ENCODE data around the gene NPIPB4.
"Not testable (repeated sequence)": the region's sequence is repeated elsewhere in the genome, so short reads cannot be mapped to it uniquely, and the experiment has no call there.

Gene NPIPB4

DNA sequence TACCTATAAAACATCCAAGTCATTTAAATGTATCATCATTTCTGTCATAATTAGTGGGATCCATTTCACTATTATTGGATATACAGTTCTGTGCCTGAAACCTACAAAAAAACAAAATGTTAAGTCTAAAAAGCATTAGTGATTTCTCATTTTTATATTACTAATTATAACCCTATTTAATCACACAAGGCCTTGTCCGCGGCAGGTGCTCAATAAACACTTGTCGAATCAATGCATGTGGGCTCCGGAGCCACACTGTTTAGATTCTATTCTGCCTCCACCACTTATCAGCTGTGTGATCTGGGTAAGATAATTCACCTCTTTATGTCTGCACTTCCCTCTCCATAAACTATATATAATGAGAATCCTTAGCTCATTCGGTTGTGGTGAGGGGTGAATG is at the start of gene NPIPB4:
NPIPB4 (minus strand) TSS at position 101 of the 400 bp plus-strand sequence. CDS start 378 bp downstream, outside the sequence.
- not testable (repeated sequence) for H3K27ac ChIP-seq, H3K4me2 ChIP-seq, H4K20me1 ChIP-seq, H3K9me3 ChIP-seq, H3K4me1 ChIP-seq, H3K4me3 ChIP-seq, H3K9ac ChIP-seq, H3K36me3 ChIP-seq, H3K27me3 ChIP-seq

DNA sequence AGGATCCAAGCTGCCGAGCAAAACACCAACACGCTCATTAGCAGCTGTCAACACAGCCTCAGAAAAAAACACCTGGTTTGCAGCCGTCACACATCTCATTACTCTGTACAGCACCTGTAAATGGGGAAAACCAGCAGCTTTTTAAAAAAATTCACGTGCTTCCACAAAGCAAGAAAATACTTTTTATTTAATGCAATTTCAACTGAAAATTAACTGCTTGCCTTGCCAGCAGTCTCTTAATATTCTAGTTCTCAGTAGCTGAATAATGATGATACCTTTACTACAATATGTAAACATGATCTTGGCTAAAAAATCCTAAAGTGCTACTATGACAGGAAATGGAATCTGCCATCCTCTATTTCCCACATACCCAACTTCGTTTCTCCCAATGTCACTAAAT is 41.4 kb upstream of the NPIPB4 start:
- H3K4me1 ChIP-seq, H3K27ac ChIP-seq, H3K27me3 ChIP-seq, H4K20me1 ChIP-seq, H3K4me2 ChIP-seq, H3K9ac ChIP-seq, H3K36me3 ChIP-seq, H3K9me3 ChIP-seq, H3K4me3 ChIP-seq: not testable (repeated sequence)

DNA sequence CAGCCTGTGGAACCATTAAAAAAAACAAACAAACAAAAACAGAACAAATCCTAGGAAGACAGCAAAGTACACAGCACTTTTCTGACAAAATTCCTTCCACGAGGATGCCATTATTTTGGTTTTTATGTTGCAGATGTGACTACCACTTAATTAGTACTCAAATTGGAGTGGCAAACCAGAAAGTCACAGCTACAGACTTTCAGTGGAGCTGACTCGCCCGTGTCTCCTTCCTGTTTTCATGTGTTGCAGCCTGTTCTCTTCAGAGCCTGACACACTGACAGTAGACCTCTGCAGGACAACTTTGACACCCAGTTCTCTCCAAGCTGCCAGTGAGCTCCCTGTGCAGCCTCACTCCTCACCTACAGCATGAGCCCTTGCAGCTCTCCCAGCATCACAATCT is 24.4 kb upstream of the NPIPB4 start:
- H3K9ac ChIP-seq, H3K36me3 ChIP-seq, H3K27ac ChIP-seq, H3K4me2 ChIP-seq, H3K4me1 ChIP-seq, H3K4me3 ChIP-seq, H3K27me3 ChIP-seq, H3K9me3 ChIP-seq, H4K20me1 ChIP-seq: not testable (repeated sequence)

DNA sequence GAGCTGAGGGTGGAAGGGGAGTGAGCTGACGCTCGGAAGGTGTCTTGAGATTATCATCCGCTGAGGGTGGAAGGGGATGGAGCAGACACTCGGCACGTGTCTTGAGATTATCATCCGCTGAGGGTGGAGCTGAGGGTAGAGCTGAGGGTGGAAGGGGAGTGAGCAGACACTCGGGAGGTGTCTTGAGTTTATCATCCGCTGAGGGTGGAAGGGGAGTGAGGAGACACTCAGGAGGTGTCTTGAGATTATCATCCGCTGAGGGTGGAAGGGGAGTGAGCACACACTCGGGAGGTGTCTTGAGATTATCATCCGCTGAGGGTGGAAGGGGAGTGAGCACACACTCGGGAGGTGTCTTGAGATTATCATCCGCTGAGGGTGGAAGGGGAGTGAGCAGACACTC is 20.4 kb downstream of the NPIPB4 start:
- not testable (repeated sequence) for H3K4me1 ChIP-seq, H4K20me1 ChIP-seq, H3K27ac ChIP-seq, H3K4me3 ChIP-seq, H3K27me3 ChIP-seq, H3K36me3 ChIP-seq, H3K9me3 ChIP-seq, H3K9ac ChIP-seq, H3K4me2 ChIP-seq

DNA sequence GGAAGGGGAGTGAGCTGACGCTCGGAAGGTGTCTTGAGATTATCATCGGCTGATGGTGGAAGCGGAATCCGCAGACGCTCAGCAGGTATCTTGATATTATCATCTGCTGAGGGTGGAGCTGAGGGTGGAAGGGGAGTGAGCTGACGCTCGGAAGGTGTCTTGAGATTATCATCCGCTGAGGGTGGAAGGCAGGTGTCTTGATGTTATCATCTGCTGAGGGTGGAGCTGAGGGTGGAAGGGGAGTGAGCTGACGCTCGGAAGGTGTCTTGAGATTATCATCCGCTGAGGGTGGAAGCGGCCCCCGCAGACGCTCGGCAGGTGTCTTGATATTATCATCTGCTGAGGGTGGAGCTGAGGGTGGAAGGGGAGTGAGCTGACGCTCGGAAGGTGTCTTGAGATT is 21.2 kb downstream of the NPIPB4 start:
- not testable (repeated sequence) for H4K20me1 ChIP-seq, H3K4me1 ChIP-seq, H3K9ac ChIP-seq, H3K4me2 ChIP-seq, H3K9me3 ChIP-seq, H3K27ac ChIP-seq, H3K27me3 ChIP-seq, H3K36me3 ChIP-seq, H3K4me3 ChIP-seq

DNA sequence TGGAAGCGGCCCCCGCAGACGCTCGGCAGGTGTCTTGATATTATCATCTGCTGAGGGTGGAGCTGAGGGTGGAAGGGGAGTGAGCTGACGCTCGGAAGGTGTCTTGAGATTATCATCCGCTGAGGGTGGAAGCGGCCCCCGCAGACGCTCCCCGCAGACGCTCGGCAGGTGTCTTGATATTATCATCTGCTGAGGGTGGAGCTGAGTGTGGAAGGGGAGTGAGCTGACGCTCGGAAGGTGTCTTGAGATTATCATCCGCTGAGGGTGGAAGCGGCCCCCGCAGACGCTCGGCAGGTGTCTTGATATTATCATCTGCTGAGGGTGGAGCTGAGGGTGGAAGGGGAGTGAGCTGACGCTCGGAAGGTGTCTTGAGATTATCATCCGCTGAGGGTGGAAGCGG is 21.8 kb downstream of the NPIPB4 start:
- not testable (repeated sequence) for H3K4me3 ChIP-seq, H4K20me1 ChIP-seq, H3K9me3 ChIP-seq, H3K4me2 ChIP-seq, H3K9ac ChIP-seq, H3K4me1 ChIP-seq, H3K27ac ChIP-seq, H3K36me3 ChIP-seq, H3K27me3 ChIP-seq

DNA sequence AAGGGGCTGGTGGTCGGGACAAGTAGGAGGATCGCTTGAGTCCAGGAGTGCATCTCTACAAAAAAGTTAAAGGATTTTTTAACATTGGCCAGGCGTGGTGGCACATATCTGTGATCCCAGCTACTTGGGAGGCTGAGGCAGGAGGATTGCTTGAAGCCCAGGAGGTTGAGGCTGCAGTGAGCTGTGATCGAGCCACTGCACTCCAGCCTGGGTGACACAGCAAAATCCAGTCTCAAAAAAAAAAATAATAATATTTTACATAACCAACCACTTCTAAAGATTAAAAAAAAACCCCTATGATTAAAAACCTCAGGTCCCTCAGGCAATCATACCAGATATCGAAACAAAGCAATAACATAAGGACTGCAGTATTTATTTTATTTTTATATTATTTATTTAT is 23.3 kb downstream of the NPIPB4 start:
- H3K36me3 ChIP-seq, H4K20me1 ChIP-seq, H3K9ac ChIP-seq, H3K9me3 ChIP-seq, H3K27ac ChIP-seq, H3K4me3 ChIP-seq, H3K4me2 ChIP-seq, H3K4me1 ChIP-seq, H3K27me3 ChIP-seq: not testable (repeated sequence)

DNA sequence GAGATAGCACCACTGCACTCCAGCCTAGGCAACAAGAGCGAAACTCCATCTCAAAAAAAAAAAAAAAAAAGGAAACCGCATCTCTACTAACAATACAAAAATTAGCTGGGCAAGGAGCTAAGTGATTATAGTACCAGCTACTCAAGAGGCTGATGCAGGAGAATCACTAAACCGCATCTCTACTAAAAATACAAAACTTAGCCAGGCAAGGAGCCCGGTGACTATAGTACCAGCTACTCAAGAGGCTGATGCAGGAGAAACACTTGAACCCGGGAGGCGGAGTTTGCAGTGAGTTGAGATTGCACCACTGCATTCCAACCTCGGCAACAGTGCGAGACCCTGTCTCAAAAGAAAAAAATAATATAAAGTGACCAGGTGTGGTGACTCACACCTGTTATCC is 27.6 kb downstream of the NPIPB4 start:
- H3K36me3 ChIP-seq, H3K9me3 ChIP-seq, H4K20me1 ChIP-seq, H3K4me3 ChIP-seq, H3K4me2 ChIP-seq, H3K4me1 ChIP-seq, H3K27ac ChIP-seq, H3K27me3 ChIP-seq, H3K9ac ChIP-seq: not testable (repeated sequence)

DNA sequence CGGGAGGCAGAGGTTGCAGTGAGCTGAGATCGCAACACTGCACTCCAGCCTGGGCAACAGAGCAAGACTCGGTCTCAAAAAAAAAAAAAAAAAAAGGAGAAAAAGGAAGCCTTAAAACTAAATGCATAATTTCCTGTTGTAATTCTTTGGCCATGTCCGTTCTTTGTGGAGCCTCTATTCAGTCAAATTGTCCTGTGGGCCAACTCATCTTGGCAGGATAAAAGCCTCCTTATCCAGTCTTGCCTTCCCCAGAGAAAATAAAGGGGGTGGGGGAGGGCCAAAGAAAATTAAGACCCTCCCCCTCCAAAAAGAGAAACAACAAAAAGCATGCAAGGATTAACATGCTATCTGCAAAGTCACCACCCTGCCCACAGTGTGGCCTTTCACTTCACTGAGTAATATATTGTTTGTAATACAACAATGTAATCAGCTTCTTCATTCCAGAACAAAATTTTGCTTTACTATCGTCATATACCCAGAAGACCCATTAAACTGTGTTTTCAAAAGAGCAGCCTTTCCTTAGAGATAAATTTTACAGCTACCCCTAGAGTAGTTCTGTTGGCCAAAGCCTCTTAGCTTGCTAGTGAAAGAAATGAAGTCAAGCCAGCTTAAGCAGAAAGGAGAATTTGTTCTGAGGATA is 31.4 kb downstream of the NPIPB4 start:
- H3K9me3 ChIP-seq, H3K36me3 ChIP-seq, H4K20me1 ChIP-seq, H3K4me1 ChIP-seq, H3K4me3 ChIP-seq, H3K27me3 ChIP-seq, H3K9ac ChIP-seq, H3K27ac ChIP-seq, H3K4me2 ChIP-seq: not testable (repeated sequence)

DNA sequence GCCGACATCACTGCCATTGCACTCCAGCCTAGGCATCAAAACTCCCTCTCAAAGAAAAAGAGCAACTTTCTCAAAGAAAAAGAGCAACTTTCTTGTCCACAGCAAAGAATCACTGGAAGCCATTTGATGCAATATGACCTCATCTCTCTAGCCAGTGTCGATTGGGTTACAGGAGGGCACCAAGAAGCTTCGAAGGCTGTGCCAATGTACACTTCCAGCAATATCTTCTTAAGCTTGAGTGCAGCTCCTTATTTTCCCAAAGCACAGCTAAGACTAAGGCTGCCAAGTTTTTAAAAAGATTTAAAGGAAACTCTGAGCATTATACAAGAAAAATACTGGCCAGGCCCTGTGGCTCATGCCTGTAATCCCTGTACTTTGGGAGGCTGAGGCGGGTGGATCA is 32.0 kb downstream of the NPIPB4 start:
- not testable (repeated sequence) for H3K9me3 ChIP-seq, H3K27ac ChIP-seq, H4K20me1 ChIP-seq

DNA sequence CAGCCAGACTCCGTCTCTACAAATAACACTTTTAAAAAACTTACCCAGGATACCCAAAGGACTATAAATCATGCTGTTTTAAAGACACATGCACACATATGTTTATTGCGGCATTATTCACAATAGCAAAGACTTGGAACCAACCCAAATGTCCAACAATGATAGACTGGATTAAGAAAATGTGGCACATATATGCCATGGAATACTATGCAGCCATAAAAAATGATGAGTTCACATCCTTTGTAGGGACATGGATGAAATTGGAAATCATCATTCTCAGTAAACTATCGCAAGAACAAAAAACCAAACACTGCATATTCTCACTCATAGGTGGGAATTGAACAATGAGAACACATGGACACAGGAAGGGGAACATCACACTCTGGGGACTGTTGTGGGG is 34.3 kb downstream of the NPIPB4 start:
- H3K4me2 ChIP-seq, H3K36me3 ChIP-seq, H4K20me1 ChIP-seq, H3K4me1 ChIP-seq, H3K27ac ChIP-seq, H3K9ac ChIP-seq, H3K27me3 ChIP-seq, H3K9me3 ChIP-seq, H3K4me3 ChIP-seq: not testable (repeated sequence)

More for the DNA sequence above, 32.0 kb downstream of the NPIPB4 start:
- H3K27me3 ChIP-seq, H3K4me3 ChIP-seq, H3K4me1 ChIP-seq, H3K4me2 ChIP-seq, H3K36me3 ChIP-seq, H3K9ac ChIP-seq: not testable (repeated sequence)

DNA sequence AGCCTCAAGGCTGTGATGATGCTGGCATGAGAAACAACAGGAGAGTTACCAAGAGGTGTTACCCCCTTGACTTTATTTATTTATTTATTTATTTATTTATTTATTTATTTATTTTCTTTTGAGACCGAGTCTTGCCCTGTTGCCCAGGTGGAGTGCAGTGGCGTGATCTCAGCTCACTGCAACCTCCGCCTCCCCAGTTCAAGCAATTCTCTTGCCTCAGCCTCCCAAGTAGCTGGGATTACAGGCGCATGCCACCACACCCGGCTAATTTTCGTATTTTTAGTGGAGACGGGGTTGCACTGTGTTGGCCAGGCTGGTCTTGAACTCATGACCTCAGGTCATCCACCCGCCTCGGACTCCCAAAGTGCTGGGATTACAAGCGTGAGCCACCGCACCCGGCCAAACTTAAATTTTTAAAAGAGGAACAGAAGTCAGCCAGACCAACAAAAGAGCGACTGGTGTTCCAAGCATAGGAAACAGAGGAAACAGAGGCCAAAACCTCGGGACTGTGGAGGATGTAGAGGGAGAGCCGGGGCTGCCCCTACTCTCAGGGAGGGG is 36.6 kb downstream of the NPIPB4 start:
- Histone ChIP-seq H3K4me2 (peak overlapping the region; percentile 77), H3K27ac (peak overlapping the region; percentile 86), H3K4me3 (peak overlapping the region; percentile 72), H3K9ac (peak overlapping the region; percentile 84)
- not testable (repeated sequence) for H3K36me3 ChIP-seq, H3K27me3 ChIP-seq, H3K4me1 ChIP-seq, H3K9me3 ChIP-seq, H4K20me1 ChIP-seq

DNA sequence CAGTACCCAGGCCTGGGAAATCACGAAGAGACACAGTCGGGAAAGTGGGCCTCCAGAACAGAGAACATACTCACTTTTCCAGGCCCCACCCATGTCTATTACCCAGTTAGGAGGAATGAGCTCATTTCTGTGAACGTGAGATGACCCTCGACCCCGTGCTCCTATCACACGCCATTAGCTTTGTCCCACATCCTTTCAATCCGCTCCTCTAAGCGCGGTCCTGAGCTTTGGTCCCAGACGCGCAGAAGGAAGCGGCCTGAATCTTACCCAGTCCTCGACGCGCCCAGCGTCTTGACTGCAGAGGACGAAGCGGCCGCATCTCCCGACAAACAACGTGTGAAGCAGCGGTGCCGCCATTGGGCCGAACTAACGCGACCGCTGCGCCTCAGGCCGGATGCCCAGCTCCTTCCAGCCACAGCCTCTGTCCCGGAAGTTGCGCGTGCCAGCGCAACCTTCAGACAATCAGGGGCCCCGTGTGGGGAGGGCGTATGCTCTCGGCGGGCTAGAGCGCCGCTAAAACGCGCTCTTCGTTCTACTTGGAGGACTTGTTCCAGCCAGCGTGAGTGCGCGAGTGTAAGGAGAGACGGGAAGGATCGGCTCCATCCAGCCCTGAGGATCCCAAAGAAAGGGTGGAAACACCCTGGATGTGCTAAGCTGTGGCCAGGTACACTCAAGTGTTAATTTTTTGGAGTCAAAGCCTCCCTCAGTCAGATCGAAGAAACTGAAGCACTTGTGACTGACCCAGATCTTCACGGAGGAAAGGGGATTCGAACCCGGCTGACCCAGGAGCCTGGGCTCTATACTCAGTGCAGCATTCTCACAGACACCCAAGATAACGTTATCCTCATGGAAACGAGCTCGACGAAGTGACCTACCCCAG is 37.3 kb downstream of the NPIPB4 start:
- Histone ChIP-seq H3K27ac (peak overlapping the region; percentile 86), H3K4me3 (peak overlapping the region; percentile 72), H3K9ac (peak overlapping the region; percentile 84), H3K4me2 (peak overlapping the region; percentile 77)
- H3K36me3 ChIP-seq, H3K4me1 ChIP-seq, H4K20me1 ChIP-seq, H3K9me3 ChIP-seq, H3K27me3 ChIP-seq: not testable (repeated sequence)

DNA sequence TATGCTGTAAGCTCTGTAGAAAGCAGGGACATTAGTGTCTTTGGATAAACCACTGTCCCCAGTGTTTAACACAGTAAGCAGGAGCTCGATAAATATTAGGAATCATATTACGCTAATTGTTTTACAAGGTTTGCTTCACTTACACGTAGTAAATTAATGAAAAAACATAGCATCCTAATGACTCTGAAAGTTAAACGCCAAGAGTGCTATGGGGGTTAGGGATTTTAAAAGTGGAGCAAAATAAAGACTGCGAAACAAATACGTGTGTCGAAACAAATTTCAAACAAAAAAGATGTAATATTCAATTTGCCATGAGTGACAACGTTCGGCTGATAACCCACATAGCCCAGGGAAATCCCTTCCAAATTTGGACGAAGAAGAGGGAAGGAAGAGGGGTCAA is 37.9 kb downstream of the NPIPB4 start:
- Histone ChIP-seq H3K9ac (peak overlapping the region; percentile 84), H3K4me3 (peak overlapping the region; percentile 72), H3K36me3 (peaks cover 13% of the 10 kb centered on the region), H3K27ac (peak overlapping the region; percentile 86), H3K4me2 (peak overlapping the region; percentile 77)
- H3K4me1 ChIP-seq, H4K20me1 ChIP-seq, H3K27me3 ChIP-seq, H3K9me3 ChIP-seq: not testable (repeated sequence)

DNA sequence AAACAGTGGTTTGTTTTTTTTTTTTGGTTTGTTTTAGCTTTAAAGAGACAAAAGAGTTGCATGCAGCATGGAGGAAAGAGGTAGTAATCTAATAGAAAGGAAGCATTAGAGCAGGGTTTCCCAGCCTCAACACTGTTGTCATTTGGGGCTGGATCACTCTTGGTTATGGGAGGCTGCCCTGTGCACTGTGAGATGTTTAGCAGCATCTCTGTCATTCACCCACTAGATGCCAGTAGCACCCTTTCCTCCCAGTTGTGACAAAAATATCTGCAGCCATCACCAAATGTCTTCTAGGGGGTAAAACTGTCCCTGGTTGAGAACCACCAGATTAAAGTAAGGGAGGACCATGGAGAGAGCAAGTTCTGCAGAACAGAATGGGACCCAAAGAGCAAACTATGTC is 40.5 kb downstream of the NPIPB4 start:
- H3K36me3 ChIP-seq: peaks cover 29% of the 10 kb centered on the region
- H3K27ac ChIP-seq, H4K20me1 ChIP-seq, H3K9ac ChIP-seq, H3K4me3 ChIP-seq, H3K27me3 ChIP-seq, H3K9me3 ChIP-seq, H3K4me2 ChIP-seq, H3K4me1 ChIP-seq: not testable (repeated sequence)

All from BLaER1 (cell line).